HG03460 (cell line): ENCODE data around the gene UQCC5.

Experiments used
- ATAC-seq: cut with Tn5 transposase; IDR thresholded peaks from one replicate; pipeline ENCODE4 v1.9.1; 2021; ENCODE audit not compliant: unreplicated experiment

UQCC5 gene

DNA sequence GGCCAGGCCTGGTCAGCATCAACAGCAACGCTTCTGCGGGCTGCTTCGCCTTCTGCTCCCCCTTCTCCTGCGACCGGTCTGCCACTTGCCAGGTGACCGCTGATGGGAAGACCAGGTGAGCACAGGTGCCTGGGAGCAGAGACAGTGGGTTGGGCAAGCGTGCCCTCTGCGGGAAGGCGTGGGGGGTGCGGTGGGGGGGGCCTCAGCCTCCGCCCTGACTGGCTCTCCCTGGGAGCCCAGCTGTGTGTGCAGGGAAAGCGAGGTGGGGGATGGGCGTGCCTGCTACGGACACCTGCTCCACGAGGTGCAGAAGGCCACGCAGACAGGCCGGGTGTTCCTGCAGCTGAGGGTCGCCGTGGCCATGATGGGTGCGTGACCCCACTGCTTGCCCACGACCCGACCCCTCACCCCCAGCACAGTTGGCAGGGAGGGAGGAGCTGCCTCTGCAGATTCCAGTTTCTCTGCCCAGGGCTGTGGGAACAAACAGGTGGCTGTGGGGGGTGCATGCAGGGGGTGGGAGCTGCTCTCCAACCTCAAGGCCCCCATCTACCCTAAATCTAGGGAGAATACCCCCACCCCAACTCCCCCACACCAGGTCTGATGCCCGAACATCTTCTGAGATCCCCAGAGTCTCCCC, 32.5 kb upstream of the UQCC5 start:
- ATAC-seq, result no peak

DNA sequence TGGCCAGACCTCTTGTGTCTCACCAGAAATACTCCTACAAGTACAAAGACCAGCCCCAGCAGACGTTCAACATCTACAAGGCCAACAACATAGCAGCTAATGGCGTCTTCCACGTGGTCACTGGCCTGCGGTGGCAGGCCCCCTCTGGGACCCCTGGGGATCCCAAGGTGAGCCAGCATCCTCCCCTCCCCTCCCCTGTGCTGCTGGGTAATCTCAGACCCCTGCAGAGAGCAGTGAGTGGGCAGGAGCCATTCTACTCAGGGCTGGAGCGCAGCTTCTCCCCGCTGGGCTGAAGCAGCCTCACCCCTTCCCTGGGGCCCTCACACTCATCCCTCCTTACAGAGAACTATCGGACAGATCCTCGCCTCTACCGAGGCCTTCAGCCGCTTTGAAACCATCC, 31.4 kb upstream of the UQCC5 start:
- ATAC-seq, result no peak

DNA sequence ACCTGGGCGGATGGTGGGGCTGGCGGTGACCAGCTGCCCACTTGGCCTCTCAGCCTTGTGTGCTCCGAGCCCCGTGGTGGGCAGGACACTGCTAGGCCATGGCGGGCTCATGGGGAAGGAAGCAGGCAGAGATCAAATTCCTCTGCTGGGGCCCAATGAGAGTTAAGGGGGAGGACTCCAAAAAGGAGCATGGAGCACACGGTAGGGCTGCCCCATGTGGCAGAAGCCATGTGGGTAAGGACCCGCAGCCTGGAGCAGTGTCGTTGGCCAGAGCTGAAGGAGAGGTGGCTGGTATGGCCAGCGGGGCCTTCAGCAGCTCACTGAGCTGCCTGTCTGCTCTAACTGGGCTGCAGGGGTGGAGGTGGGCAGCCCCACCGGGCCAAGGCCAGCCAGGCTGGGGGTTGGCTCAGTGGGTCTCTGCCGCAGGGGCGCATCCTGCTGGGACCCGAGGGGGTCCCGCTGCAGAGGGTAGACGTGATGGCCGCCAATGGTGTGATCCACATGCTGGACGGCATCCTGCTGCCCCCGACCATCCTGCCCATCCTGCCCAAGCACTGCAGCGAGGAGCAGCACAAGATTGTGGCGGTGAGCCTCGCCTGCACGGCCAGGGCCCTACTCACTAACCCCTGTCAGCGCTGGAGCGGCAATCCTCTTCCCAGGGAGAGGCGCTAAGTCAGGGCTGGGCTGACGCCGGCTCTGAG, 30.0 kb upstream of the UQCC5 start:
- no peak for ATAC-seq

DNA sequence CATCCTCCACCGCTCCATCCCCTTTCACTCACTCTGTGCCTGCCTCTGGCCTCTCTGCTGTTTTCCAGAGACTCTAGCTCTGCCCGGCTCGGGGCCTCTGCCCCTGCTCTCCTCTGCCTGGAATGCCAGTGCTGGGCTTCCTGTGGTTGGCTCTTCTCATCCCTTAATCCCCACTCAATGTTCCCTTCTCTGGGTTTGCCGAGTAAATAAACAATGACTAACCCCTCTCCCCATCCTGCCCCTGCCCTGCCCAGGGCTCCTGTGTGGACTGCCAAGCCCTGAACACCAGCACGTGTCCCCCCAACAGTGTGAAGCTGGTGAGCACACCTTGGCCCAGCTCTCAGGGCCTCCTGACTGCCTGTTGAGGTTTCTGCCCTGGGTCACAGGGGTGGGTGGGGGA, 29.0 kb upstream of the UQCC5 start:
- no peak for ATAC-seq

DNA sequence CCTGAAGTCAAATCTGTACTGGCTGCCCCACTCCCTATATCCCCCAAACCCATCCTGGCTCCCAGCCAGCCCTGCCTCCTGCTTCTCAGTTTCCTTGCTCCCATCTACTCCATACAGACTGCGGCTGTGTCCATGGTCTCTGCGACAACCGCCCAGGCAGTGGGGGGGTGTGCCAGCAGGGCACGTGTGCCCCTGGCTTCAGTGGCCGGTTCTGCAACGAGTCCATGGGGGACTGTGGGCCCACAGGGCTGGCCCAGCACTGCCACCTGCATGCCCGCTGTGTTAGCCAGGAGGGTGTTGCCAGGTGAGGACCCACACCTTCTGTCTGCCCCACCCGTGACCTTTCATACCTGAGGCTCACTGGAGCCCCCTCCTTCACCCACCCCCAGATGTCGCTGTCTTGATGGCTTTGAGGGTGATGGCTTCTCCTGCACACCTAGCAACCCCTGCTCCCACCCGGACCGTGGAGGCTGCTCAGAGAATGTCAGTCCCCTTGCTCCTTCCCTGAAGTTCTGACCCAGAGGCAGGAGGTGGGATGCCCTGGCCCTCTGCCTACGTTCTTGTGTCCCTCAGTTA, 26.6 kb upstream of the UQCC5 start:
- ATAC-seq, result no peak

DNA sequence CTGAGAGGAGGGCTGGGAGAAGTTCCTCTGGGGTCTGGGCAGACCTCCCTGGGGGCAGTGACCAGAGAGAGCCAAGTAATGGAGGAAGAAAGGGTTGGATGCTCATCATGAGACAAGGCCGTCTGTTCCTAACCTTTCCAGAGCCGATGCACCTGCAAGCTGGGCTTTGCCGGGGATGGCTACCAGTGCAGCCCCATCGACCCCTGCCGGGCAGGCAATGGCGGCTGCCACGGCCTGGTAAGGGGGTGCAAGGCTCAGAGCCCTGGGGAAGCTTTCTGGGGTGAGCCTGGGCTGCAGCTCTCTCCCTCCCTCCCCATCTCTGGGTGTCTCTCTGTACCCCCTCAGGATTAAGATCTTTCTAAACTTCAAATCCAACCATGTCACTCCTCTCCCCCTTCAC, 24.9 kb upstream of the UQCC5 start:
- no peak for ATAC-seq

DNA sequence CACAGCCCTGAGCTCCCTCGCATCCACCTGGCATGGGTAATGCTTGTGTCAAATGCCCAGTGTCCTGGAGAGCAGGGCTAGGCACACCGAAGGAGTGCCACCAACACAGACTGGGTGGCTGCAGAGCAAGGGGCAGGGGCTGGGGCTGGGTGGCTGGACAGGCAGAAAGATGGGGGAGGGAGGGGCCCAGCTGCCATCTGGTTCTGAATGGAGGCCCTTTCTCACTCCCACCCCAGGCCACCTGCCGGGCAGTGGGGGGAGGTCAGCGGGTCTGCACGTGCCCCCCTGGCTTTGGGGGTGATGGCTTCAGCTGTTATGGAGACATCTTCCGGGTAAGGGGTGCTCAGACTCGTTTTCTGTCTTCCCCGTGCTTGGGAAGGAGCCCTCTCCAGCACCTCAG, 24.3 kb upstream of the UQCC5 start:
- no peak for ATAC-seq

DNA sequence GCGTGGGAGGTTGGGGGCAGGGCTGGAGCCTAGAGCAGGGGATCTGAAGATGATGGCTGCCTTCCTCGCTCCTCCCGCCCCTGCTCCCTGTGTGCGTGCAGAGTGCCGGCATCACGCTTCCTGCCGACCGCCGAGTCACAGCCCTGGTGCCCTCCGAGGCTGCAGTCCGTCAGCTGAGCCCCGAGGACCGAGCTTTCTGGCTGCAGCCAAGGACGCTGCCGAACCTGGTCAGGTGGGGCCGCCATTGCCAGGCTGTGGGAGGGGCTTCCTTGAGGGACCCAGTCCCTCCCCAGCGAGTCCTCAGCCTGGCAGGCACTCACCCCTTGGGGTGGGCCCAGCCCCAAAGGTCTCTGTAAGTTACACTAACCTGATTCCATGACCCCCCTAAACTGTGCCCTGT, 23.7 kb upstream of the UQCC5 start:
- ATAC-seq, result no peak

DNA sequence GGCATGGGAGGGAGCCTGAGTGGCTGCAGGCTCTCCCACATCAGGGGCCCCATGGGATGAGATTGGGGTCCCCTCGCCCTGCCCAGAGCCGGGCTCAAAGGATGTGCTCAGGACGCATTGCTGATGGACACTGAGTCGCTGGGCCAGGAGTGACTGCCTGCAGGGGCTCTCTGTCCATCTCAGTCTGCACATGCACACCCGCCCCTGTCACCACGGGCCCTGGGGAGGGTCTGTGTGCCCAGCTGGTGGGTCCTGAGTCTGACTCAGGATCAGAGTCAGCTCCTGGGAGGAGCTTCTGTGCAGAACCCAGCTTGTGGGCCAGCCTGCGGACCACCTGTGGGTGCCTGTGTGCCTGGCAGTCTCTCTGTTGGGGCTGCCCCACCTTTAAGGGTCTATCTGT, 23.1 kb upstream of the UQCC5 start:
- no peak for ATAC-seq

DNA sequence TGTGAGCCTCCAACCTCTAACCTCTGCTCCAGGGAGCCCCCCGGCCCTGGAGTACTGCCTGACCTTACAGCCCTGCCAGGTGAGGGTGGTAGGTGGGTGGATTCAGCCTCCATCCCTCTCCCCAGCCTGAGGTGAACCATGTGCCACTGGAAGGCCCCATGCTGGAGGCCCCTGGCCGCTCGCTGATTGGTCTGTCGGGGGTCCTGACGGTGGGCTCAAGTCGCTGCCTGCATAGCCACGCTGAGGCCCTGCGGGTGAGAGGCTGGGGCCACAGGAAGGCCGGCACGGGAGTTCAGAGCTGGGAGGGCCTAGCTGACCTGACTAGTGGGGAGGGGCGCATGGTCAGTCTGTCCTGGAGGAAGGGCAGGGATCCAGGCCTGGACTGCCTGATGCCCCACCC, 21.8 kb upstream of the UQCC5 start:
- no peak for ATAC-seq

DNA sequence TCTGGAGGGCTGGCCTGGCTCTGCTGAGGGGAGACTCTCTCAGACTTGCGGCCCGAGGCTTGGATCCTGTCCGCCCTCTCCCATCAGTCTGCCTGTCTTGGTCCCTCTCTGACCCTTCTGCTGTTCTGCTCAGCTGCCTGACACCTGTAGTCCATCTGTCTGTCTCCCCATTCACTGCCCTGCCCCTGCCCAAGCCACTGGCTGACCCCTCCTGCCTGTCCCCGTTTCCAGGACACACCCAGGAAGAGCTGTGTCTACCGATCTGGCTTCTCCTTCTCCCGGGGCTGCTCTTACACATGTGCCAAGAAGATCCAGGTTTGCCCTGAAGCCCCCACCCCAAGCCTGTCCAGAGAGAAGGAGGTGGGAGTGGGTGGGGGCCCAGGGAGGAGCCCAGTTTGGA, 21.2 kb upstream of the UQCC5 start:
- no peak for ATAC-seq

DNA sequence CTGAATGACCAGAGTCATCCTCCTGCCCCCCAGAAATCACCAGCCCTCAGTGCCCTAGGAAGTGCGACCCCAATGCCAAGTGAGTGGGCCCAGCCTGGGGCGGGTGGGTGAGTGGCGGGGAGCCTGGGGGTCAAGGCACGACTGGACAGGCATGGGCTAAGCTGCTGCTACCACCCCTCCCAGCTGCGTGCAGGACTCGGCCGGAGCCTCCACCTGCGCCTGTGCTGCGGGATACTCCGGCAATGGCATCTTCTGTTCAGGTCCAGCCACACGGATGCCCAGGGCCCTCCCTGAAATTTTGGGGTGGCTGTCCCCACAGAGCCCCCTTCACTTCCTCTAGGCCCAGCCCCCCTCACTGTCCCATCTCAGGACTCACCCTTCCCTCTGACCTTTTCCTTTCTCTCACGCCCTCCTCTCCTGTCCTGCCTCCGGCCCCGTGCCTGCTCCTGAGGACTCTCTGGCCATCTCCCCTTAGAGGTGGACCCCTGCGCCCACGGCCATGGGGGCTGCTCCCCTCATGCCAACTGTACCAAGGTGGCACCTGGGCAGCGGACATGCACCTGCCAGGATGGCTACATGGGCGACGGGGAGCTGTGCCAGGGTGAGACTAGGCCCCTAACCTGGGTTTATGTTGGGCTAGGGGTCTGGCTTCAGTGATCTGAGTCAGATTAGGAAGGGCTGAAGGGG, 19.8 kb upstream of the UQCC5 start:
- no peak for ATAC-seq

DNA sequence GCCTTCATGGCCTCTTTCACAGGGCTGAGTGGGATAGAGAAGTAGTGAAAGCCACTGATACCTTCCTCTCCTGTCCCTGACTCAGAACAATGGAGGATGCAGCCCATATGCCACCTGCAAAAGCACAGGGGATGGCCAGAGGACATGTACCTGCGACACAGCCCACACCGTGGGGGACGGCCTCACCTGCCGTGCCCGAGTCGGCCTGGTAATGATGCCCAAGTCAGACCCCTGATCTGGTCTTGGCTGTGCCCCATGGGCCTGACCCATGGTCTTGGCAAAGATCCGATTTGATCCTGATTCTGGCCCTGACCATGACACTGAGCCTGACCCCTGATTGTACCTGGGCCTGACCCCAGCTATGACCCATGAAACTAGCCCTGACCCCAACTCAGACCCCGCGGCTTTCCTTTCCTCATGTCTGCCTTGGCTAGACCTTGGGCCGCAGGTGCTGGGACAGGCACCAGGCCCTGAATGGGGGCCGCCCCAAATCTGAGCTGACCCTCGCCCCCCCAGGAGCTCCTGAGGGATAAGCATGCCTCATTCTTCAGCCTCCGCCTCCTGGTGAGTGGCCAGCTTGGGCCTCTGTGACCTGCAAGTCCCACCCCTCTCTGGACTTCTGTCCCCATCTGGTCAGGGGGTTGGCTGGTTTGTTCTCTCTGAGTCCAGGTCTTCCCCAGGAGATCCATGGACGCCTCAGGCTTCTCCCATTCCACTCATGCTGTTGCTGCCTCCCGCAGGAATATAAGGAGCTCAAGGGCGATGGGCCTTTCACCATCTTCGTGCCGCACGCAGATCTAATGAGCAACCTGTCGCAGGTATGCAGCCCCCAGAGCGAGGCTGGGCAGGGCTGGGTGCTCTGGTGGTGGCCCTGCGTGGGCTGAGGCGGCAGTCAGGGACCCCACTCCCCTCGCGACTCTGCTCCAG, 18.3 kb upstream of the UQCC5 start:
- ATAC-seq, result no peak

DNA sequence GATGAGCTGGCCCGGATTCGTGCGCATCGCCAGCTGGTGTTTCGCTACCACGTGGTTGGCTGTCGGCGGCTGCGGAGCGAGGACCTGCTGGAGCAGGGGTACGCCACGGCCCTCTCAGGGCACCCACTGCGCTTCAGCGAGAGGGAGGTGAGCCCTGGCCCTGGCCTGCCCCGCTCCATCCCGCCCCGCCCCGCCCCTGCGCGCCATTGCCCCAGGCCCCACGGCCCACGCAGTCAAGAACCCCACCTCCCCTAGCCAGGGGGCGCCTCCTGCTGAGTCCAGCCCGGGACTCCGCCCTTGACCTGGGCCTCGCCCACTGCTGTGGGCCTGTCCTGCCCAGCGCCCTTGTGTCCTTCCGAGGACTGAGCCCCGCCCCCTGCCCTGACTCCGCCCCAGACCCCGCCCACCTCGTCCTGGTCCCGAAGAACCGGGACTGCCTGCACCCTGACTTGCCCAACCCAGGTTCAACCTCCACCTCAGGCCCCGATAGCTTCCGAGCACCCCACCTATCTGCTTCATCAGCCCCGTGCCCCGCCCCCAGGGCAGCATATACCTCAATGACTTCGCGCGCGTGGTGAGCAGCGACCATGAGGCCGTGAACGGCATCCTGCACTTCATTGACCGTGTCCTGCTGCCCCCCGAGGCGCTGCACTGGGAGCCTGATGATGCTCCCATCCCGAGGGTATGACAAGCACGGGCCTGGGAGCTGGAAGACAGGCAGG, 17.5 kb upstream of the UQCC5 start:
- ATAC-seq, result no peak

DNA sequence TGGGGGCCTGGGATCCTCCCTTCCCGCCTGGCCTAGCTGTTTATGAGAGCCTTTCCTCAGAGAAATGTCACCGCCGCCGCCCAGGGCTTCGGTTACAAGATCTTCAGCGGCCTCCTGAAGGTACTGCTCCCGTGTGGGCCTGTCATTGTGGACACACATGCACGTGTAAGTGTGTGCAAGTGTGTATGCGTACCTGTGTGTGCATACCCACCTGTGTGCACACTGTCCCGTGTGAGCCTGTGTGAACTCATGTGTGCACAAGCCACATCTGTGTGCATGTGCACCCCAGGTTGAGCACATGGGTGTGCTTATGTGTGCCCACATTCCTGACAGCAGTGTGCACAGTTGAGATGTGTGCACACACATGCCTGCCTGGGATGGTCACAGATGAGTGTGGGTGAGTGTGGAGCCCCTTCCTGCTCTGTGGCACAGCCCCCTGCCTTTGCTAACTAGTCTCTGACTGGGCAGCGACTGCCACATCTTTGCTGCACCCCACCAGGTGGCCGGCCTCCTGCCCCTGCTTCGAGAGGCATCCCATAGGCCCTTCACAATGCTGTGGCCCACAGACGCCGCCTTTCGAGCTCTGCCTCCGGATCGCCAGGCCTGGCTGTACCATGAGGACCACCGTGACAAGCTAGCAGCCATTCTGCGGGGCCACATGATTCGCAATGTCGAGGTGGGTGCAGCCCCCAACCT, 16.8 kb upstream of the UQCC5 start:
- ATAC-seq, result no peak

DNA sequence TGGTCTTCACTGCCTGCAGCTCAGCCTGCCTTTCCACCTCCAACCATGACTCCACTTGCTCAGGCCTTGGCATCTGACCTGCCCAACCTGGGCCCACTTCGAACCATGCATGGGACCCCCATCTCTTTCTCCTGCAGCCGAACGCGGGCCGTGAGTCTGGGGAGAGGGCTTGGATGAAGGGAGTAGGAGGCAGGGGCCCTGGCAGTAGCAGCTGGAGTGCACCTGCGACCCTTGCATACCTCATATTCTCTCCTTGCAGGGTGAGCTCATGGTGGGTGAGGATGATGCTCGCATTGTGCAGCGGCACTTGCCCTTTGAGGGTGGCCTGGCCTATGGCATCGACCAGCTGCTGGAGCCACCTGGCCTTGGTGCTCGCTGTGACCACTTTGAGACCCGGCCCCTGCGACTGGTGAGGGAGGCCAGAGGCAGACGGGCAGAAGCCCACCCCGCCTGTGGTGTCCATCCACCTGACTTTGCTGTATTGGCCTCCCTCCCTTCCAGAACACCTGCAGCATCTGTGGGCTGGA, 16.2 kb upstream of the UQCC5 start:
- no peak for ATAC-seq

DNA sequence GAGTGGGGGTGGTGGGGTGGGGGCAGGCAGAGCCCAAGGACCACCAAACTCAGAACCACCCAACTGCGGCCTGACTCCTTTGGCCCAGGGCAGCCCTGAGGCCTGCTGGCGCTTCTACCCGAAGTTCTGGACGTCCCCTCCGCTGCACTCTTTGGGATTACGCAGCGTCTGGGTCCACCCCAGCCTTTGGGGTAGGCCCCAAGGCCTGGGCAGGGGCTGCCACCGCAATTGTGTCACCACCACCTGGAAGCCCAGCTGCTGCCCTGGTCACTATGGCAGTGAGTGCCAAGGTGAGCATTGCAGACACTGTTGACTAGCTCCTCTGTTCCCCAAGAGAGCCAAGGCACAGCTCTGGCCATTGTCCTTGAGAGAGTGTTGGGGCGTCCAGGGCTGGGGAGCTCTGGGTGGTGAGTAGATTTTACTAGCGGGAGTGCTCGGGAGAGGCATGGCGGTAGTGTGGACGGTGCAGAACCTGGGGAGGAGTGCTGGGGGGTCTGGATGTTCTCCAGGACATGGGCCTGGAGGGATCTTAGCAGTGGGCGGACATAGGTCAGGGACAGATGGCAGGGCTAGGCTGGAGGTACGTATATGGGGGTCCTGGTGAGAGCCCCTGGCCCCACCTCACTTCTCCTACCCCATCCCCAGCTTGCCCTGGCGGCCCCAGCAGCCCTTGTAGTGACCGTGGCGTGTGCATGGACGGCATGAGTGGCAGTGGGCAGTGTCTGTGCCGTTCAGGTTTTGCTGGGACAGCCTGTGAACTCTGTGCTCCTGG, 15.5 kb upstream of the UQCC5 start:
- ATAC-seq, result no peak

DNA sequence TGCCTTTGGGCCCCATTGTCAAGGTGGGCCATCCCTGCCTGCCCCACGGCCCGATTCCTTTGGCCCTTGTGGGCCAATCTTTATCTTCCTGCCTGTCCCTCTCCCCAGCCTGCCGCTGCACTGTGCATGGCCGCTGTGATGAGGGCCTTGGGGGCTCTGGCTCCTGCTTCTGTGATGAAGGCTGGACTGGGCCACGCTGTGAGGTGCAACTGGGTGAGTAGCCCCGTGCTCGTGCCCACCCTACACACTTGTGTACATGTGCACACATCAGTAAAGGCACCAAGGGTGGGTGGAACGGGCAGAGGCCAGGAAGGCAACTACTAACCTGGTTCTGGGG, 14.9 kb upstream of the UQCC5 start:
- no peak for ATAC-seq
